Activated CD8-positive, alpha-beta T cell treated with anti-CD3 and anti-CD28 coated beads for 36 hours (primary cell): ENCODE results near the gene C2orf76. TPM values are rescaled to one million over a fixed set of nuclear protein-coding genes. Genes with fewer than 3 reads are reported as not detected.

Experiments
- ATAC-seq: fragments of 200-7000 bp; cut with Tn5 transposase; one replicate; pipeline ENCODE4 v1.10.0; 2021; ENCODE audit warnings: mild to moderate bottlenecking, moderate library complexity
- CTCF ChIA-PET: fragments of 350-600 bp; sonication (Branson Sonifier 250); formaldehyde crosslinking; loops from one replicate; lab custom pipeline; 2021; ENCODE audit warnings: antibody characterized with exemption; lab: Charles Lee
- POLR2A ChIA-PET: fragments of 350-600 bp; sonication (Branson Sonifier 250); formaldehyde crosslinking; loops from one replicate; lab custom pipeline; 2021; ENCODE audit warnings: antibody characterized with exemption; lab: Charles Lee
- DNase-seq: peaks from one replicate; pipeline ENCODE4 v3.0.0-alpha.2; 2020
- H3K27ac Mint-ChIP-seq: one replicate; pipeline ENCODE4 v1.8.0; 2021; ENCODE audit warnings: mild to moderate bottlenecking, mixed read lengths
- H3K27me3 Mint-ChIP-seq: one replicate; pipeline ENCODE4 v1.8.0; 2021; ENCODE audit warnings: mixed read lengths
- H3K36me3 Mint-ChIP-seq: one replicate; pipeline ENCODE4 v1.8.0; 2021; ENCODE audit warnings: low read depth, mixed read lengths
- H3K4me1 Mint-ChIP-seq: one replicate; pipeline ENCODE4 v1.8.0; 2021; ENCODE audit warnings: low read depth, mixed read lengths
- H3K4me3 Mint-ChIP-seq: one replicate; pipeline ENCODE4 v1.8.0; 2021; ENCODE audit warnings: mild to moderate bottlenecking, moderate library complexity, mixed read lengths
- H3K9me3 Mint-ChIP-seq: one replicate; pipeline ENCODE4 v1.8.0; 2021; ENCODE audit warnings: mixed read lengths
- intact Hi-C: fragments of 100-400 bp; cut with micrococcal nuclease; formaldehyde crosslinking; loops from one replicate; pipeline ENCODE4 v1.10.0; 2022
- total RNA-seq, 2 experiments: library from RNA; stranded (reverse); gene quantifications; one replicate each; pipeline ENCODE4 v1.2.3, GENCODE V29; 2021
- TF ChIP-seq, protein P1 (sequence below): fragments of 200-600 bp; IDR thresholded peaks from one replicate; pipeline ENCODE4 v1.8.0; 2022; ENCODE audit warnings: antibody characterized with exemption, mild to moderate bottlenecking

Gene C2orf76
- 10 to 100 TPM in 1 of 2 experiments, 1 to 10 TPM in 1; 9.6 to 11.5 TPM for total RNA-seq

DNA sequence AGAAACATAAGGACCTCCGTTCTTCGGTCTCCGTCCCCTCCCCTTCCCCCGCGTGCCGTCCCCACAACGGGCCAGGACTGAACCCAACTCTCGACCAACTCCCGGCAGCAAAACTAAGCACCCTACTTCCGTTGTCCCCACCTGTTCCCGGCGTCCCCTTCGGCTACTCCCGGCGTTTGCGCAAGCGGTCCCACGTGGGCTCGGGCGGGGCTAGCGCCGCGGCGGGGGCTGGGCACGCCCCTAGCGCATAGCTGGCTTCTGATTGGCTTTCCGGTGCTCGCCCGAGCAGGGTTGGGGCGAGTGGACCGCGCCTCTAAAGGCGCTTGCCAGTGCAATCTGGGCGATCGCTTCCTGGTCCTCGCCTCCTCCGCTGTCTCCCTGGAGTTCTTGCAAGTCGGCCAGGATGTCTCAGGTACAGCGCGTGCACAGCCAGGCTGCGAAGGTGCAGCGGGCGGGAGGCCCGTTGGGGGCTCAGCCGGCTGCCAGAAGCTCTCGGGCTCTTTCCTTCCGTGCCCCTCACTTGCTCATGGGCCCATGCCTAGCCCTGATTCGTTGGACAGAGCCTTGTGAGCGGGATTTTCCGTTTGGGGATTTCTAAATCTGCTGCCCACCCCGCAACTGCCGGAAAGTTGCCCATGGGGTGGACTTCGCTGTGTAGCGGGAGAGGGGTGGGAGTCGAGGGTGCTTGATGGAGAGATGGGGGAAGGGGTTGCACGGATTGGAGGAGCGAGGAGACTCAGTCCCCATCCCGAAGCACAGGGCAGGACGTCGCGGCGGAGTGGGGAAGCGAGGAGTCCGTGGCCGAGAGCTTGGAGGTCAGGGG is at the start of gene C2orf76, which contains the start of gene DBI:
Gene C2orf76 (minus strand): TSS at position 186 of the 823 bp plus-strand sequence. CDS start 26,875 bp downstream, outside the sequence.
Gene DBI (plus strand): TSS at position 329 of the 823 bp plus-strand sequence. CDS start 75 bp downstream, at position 404.
- ATAC-seq (peak; percentile 92), DNase-seq (peak; percentile 94)
- peak within 1 kb of the TSS; percentile 100 for H3K27ac Mint-ChIP-seq
- TF ChIP-seq, protein P1, sequence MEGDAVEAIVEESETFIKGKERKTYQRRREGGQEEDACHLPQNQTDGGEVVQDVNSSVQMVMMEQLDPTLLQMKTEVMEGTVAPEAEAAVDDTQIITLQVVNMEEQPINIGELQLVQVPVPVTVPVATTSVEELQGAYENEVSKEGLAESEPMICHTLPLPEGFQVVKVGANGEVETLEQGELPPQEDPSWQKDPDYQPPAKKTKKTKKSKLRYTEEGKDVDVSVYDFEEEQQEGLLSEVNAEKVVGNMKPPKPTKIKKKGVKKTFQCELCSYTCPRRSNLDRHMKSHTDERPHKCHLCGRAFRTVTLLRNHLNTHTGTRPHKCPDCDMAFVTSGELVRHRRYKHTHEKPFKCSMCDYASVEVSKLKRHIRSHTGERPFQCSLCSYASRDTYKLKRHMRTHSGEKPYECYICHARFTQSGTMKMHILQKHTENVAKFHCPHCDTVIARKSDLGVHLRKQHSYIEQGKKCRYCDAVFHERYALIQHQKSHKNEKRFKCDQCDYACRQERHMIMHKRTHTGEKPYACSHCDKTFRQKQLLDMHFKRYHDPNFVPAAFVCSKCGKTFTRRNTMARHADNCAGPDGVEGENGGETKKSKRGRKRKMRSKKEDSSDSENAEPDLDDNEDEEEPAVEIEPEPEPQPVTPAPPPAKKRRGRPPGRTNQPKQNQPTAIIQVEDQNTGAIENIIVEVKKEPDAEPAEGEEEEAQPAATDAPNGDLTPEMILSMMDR = no peak
- peaks cover 50% of the 10 kb centered on the region for H3K4me1 Mint-ChIP-seq
- CTCF ChIA-PET = no interaction called here
- POLR2A ChIA-PET = interaction anchor here (0.7 to 2.7 kb wide), 10 partner anchors 9 to 98 kb away, joined by 3 to 12 read pairs (median 4); no protein-coding TSS in a partner anchor
- peak within 1 kb of the TSS; percentile 100 for H3K4me3 Mint-ChIP-seq
- H3K36me3 Mint-ChIP-seq = peaks cover 42% of the 10 kb centered on the region
- intact Hi-C loops = no loop called here
- no peaks in the 10 kb centered on the region for H3K9me3 Mint-ChIP-seq
- no peaks in the 10 kb centered on the region for H3K27me3 Mint-ChIP-seq

DNA sequence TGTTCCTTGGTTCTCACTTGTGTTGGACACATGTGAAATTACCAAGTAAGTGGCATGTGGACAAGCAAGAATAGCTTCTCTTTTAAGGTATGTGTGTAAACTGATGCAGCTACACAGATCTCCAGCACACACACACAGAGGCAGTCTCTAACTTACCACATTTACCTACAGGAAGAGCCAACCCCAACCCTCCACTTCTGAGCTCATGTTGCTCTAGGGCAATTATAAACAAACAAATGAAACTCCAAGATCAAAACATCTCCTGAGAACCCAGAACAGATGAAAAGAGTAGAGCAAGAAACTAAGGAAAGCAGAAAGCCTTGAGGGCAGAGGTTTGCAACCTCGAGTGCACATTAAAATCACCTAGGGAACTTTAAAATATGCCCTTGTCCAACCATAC is 49.0 kb upstream of the C2orf76 start:
- ChIA-PET POLR2A (no interaction called here), CTCF (no interaction called here)
- Mint-ChIP-seq H3K4me1 (no peaks in the 10 kb centered on the region), H3K4me3 (no peak overlapping the region), H3K27me3 (peaks cover 2% of the 10 kb centered on the region), H3K9me3 (no peaks in the 10 kb centered on the region), H3K36me3 (no peaks in the 10 kb centered on the region), H3K27ac (no peak overlapping the region)
- TF ChIP-seq, protein P1 = no peak
- ATAC-seq (no peak), DNase-seq (no peak)
- intact Hi-C loops = no loop called here

DNA sequence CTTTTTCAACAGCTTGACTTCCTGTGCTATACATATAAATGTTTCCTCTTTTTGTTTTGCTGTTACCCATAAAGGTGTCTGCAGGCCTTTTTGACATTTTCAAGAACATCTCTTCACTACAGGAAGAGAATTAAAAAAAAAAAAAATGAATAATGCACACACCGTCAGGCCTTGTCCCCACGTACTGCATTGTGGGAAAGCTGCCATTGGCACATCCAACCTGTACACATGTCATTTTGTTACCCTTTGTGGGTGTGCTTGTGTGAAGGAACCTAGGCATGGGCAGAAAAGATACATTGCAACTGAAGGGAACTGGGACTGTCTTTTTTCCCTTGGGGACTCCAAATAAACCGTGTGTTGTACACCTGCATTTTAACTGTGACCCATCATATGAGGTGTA is 48.3 kb upstream of the C2orf76 start:
- TF ChIP-seq, protein P1 = no peak
- peaks cover 2% of the 10 kb centered on the region for H3K27me3 Mint-ChIP-seq
- no peaks in the 10 kb centered on the region for H3K4me1 Mint-ChIP-seq
- CTCF ChIA-PET = no interaction called here
- no peak overlapping the region for H3K27ac Mint-ChIP-seq
- no peaks in the 10 kb centered on the region for H3K9me3 Mint-ChIP-seq
- H3K36me3 Mint-ChIP-seq = no peaks in the 10 kb centered on the region
- no peak overlapping the region for H3K4me3 Mint-ChIP-seq
- POLR2A ChIA-PET = no interaction called here
- ATAC-seq (no peak), DNase-seq (no peak)
- intact Hi-C loops = no loop called here

DNA sequence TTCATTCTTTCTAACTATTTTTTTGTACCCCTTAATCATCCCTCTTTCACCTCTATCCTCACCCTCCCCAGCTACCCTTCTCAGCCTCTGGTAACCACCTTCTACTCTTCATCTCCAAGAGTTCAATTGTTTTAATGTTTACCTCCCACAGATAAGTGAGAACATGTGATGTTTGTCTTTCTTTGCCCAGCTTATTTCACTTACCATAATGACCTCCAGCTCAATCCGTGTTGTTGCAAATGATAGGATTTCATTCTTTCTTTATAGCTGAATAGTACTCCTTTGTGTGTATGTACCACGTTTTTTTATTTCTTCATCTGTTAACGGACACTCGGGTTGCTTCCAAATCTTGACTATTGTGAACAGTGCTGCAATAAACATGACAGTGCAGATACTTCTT is 42.9 kb upstream of the C2orf76 start:
- DNase-seq (no peak), ATAC-seq (no peak)
- no peak overlapping the region for H3K4me3 Mint-ChIP-seq
- CTCF ChIA-PET = interaction anchor here (0.8 to 1.5 kb wide), 3 partner anchors 66 to 252 kb away, joined by 3 to 4 read pairs (median 3); no protein-coding TSS in a partner anchor
- no peaks in the 10 kb centered on the region for H3K36me3 Mint-ChIP-seq
- POLR2A ChIA-PET = no interaction called here
- TF ChIP-seq, protein P1 = no peak
- H3K9me3 Mint-ChIP-seq = no peaks in the 10 kb centered on the region
- H3K27ac Mint-ChIP-seq = no peak overlapping the region
- intact Hi-C loops = loop anchor here (5.0 kb wide), 1 partner anchor 68 kb away; no protein-coding TSS in a partner anchor
- H3K4me1 Mint-ChIP-seq = no peaks in the 10 kb centered on the region
- no peaks in the 10 kb centered on the region for H3K27me3 Mint-ChIP-seq

DNA sequence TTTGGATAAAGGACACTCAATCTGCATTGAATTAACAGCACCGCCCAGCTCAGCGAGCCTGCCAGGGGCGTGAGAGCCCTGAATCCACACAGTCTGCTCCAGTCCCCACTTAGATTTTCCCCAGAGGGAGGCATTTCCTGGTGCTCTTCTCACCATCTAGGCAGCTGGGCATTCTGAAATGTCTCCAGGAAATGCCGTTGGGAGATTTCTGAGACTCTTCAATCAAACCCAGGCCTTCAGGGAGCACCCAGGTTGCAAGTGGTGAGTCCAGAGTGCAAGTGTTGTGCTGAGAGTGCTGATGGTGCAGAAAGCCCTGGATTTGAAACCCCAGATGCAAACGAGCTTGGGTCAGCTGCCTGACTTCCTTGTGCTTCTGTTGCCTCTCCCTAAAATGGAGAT is 41.6 kb upstream of the C2orf76 start:
- ChIA-PET POLR2A (no interaction called here), CTCF (interaction anchor here (0.9 to 1.0 kb wide), 3 partner anchors 8 to 40 kb away, joined by 3 to 5 read pairs (median 4); no protein-coding TSS in a partner anchor)
- H3K4me1 Mint-ChIP-seq = no peaks in the 10 kb centered on the region
- intact Hi-C loops = loop anchor here (5.0 kb wide), 1 partner anchor 69 kb away; no protein-coding TSS in a partner anchor
- no peaks in the 10 kb centered on the region for H3K36me3 Mint-ChIP-seq
- TF ChIP-seq, protein P1 = no peak
- H3K27me3 Mint-ChIP-seq = peaks cover 3% of the 10 kb centered on the region
- H3K9me3 Mint-ChIP-seq = no peaks in the 10 kb centered on the region
- no peak overlapping the region for H3K4me3 Mint-ChIP-seq
- H3K27ac Mint-ChIP-seq = no peak overlapping the region
- DNase-seq (no peak), ATAC-seq (no peak)
